A673 (cell line): ENCODE data around the gene C1QTNF4.
"Not testable (repeated sequence)": the region's sequence is repeated elsewhere in the genome, so short reads cannot be mapped to it uniquely, and the experiment has no call there.

Experiments
- EZH2 ChIP-seq: fragments of 200-600 bp; sonication (generic); IDR thresholded peaks from 2 replicates; pipeline ENCODE4 v1.6.1; 2017; ENCODE audit warnings: borderline replicate concordance, low read depth, mild to moderate bottlenecking, mixed read lengths, antibody characterized with exemption, low read length; ENCODE audit not compliant: poor library complexity, severe bottlenecking
- TF ChIP-seq, protein P1 (sequence below): fragments of 300-800, 200-600 bp; sonication (generic); conservative IDR thresholded peaks from 2 replicates; pipeline ENCODE4 v1.5.1; 2017; ENCODE audit warnings: low read depth, mild to moderate bottlenecking, antibody characterized with exemption, low read length, moderate library complexity, mixed read lengths

DNA sequence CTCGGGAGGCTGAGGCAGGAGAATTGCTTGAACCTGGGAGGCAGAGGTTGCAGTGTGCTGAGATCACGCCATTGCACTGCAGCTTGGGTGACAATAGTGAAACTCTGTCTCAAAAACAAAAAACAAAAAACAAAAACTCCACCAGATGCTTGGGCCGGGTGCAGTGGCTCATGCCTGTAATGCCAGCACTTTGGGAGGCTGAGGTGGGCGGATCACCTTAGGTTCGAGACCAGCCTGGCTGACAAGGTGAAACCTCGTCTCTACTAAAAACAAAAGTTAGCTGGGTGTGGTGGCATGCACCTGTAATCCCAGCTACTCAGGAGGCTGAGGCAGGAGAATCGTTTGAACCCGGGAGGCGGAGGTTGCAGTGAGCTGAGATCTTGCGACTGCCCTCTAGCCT is 29.8 kb downstream of the C1QTNF4 start:
- TF ChIP-seq, protein P1, sequence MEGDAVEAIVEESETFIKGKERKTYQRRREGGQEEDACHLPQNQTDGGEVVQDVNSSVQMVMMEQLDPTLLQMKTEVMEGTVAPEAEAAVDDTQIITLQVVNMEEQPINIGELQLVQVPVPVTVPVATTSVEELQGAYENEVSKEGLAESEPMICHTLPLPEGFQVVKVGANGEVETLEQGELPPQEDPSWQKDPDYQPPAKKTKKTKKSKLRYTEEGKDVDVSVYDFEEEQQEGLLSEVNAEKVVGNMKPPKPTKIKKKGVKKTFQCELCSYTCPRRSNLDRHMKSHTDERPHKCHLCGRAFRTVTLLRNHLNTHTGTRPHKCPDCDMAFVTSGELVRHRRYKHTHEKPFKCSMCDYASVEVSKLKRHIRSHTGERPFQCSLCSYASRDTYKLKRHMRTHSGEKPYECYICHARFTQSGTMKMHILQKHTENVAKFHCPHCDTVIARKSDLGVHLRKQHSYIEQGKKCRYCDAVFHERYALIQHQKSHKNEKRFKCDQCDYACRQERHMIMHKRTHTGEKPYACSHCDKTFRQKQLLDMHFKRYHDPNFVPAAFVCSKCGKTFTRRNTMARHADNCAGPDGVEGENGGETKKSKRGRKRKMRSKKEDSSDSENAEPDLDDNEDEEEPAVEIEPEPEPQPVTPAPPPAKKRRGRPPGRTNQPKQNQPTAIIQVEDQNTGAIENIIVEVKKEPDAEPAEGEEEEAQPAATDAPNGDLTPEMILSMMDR: not testable (repeated sequence)
- TF ChIP-seq EZH2: not testable (repeated sequence)
